ENCODE data around the gene FAM171A1.

The FAM171A1 gene

DNA sequence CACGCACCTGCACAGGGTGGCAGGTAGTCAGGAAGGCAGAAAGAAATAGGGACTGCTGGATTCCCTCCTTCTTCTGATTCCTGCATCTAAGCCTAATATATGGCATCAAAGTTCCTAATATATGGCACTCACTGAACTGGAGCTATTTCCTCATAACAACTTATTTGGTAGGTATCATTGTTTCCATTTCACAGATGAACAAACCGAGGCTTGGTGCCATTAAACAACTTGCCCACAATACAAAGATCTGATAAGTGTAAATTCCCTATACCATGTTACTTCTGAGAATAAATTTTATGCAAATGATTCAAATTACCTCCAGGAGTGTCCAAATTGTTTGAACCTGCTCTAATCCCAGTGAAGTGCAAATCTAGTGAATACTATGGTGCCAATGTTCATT, 2.1 kb upstream of the FAM171A1 start:
- no peak for DNase-seq

DNA sequence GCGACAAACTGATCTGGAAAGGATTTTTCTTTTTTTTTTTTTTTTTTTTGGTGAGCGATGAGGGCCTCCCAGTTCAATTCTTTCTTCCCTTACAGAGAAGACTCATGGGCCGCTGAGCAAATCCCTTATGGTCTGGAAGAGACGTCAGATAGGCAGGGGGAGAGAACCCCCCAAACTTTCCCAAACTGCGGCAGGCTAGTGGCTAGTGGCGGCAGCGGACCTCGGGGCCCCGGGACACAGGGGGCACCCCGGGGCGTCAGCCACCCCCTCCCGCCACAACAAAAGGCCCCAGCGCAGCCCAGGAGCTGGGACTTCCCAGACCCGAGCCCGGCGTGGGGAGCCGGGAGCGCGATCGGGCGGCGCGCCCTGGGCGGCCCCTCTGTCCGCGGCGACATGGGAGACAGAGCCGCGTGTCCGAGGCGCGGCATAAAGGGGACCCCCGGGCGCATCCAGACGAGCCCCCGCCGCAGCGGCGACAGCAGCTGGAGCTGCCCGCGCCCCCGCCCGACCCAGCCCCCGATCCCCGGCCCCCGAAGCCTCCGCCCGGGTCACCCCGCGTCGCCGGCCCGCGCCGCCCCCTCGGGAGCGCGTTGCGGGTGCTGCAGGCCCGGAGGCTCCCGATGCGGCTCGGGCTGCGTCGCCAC, 755 bp downstream of the FAM171A1 start:
- no peak for DNase-seq

DNA sequence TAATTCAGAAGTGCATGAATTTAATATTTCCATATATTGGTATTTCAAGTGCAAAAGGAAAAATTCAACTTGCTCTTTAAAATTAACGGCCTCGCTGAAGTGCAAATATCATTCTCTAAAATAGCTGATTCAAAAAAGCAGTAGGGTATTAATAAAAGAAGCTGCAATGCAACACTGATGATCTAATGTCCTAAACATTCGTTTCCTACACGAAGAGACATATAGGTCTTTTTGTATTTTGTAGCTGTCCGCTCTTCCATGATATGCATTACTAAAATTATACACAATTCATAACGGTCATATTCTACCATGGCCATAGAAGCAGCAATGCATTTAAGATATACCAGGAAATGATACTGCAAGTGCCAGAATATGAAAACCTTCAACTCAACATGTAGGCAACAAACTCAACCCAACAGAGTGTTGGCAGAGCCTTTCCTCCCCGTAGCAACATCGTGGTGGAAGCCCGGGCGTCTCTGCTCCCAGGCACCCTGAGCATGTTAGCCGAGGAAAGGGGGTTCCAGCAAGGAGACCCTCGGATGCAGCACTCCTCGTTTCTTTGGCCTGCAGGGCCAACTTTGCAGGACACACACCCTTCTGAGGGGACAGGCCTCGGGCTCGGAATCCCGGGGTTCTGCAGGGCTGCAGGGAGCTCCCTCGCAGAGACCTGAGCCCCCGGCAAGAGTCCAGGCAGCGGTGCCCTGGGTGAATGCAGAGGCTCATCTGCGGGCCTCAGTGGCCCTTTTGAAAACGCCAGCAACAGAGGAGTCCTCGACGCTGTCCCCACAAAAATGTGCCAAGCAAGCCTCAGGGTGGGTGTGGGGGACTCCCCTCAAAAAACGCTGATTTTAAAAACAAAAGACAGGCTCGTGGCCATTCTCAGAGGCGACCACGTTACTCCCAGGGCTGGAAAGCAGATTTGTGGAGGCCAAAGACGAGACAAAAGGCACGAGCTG, 1.6 kb downstream of the FAM171A1 start:
- DNase-seq = no peak

- DNase-seq = no peak
Measured at GRCh38 chr10:15368101-15368855, 2.8 kb downstream of the FAM171A1 start.

GRCh38 chr10:15367296-15368085, 3.6 kb downstream of the FAM171A1 start:
- no peak for DNase-seq

DNA sequence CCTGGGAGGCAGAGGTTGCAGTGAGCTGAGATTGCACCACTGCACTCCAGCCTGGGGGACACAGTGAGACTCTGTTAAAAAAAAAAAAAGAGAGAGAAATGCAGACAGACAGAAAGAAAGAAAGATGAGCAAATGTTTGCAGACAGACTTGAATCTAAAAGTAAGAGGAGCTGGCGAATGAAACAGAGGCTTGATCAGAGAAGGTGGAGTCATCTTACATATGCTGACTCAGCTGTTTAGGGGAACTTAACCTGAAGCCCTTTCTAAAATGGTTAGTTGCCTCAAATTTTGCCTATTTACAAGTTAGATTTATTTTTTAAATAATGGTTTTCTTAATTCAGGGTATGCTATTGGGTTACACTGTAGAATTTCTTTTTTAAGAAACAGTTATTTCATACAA, 5.4 kb downstream of the FAM171A1 start:
- no peak for DNase-seq

- no peak for DNase-seq
Measured at GRCh38 chr10:15364001-15364400, 7.1 kb downstream of the FAM171A1 start.

GRCh38 chr10:15363031-15363430, 8.1 kb downstream of the FAM171A1 start:
- no peak for DNase-seq

DNA sequence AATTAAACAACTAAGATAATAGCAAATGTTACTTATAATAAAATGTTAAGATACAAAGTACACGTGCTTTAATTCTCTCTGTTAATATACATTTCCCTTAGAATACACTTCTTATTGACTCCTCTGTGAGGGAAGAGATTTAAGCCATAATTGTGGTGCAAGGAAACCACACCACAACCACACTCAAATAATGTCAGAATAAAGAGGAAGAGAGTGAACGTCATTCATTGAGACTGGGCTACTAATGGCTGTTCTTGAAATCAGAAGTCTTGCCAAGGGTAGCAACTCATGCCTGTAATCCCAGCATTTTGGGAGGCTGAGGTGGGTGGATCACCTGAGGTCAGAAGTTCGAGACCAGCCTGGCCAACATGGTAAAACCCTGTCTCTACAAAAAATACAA, 10.0 kb downstream of the FAM171A1 start:
- no peak for DNase-seq

- DNase-seq = no peak
Measured at GRCh38 chr10:15360566-15360965, 10.5 kb downstream of the FAM171A1 start.

DNA sequence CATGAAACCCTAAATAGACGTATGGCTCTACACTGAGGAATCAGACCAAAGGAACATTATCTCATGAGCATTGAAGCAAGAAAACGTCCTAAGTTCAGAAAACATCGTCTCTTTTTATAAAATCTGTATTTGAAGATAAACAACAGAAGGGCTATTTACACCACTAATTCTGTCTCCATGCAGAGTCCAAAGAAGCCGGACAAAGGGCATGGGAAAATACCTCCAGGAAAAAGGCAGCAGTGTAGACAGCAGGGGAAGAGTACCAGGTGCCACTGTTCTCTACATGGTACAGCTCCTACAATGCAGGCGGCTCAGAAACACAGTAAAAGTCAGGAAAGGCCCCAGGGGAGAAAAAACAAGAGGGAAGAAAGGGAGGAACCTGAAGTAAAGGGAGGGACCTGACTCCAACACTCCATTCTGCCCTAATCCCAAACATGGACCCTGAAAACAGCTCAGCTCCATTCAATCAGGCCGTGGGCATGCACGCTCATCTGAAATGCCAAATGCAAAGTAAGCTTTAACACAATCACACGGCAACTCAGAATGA, 17.5 kb downstream of the FAM171A1 start:
- peak; percentile 16 to 31 for DNase-seq

- DNase-seq = peak; percentile 41 to 79
Measured at GRCh38 chr10:15352836-15353235, 18.3 kb downstream of the FAM171A1 start.

GRCh38 chr10:15352201-15352600, 18.9 kb downstream of the FAM171A1 start:
- no peak for DNase-seq

- DNase-seq = no peak
Measured at GRCh38 chr10:15351099-15351820, 19.8 kb downstream of the FAM171A1 start.

- no peak for DNase-seq
Measured at GRCh38 chr10:15349112-15349511, 22.0 kb downstream of the FAM171A1 start.

DNA sequence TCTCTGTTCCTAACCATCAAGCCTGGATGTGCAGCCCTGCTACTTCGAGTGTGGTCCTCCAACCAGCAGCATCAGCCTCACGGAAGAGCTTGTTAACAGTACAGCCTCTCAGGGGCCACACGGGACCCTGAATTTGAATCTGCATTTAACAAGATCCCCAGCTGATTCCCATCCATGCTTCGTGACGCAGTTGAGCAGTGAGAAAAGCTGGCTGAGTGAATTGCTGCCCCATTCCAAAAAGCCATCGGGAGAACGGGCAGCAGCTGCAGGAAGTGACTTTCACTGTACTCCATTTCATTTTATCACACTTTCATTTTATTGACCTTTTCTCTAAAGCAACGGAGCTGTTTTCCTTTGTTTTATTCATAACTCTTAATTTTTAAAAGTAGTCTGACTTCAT, 22.5 kb downstream of the FAM171A1 start:
- DNase-seq = no peak

DNA sequence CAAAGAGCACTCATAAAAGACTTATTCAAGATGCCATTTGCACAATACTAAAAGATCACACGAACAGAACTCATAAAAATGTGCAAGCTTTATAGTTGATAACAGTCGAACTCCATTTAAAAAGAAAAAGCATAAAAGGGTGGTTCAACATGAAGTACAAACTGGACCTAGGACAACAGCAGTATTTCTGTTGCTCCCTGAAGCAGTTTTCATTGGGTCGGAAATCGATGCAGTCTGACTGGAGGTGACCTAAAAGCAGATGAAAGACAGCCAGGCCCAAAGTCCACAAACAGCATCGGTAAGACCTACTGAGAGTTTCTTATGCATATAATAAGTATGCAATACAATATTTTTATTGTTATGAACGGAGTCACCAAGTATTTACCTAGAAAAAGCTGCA, 23.9 kb downstream of the FAM171A1 start:
- no peak for DNase-seq

GRCh38 chr10:15346440-15347141, 24.5 kb downstream of the FAM171A1 start:
- peak in 1 of 2 experiments; percentile 49 for DNase-seq

GRCh38 chr10:15345450-15345849, 25.6 kb downstream of the FAM171A1 start:
- DNase-seq = no peak

DNA sequence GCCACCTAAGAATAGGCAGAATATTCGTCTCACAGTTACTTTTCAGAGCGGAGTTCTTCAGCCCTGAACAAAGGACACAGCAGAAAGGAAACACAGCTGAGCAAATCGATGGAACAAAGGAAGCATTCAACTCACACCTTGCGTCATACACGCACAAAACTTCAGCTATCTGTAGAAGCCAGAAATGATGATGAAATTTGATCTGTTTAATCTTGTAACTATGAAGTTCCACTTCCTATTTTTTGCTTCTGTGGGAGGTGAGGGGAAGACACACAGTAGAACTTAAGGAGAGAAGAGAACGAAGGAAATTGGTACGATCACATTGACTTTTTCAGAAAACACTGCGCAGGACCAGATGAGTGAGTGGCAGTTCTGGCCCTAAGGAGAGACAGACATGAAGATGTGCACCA, 26.2 kb downstream of the FAM171A1 start:
- peak in 1 of 2 experiments; percentile 33 for DNase-seq

All from NCI-H524 (cell line).